Bronchial epithelial cell (primary cell): ENCODE measurements around the gene CHGA. TPM values are rescaled to one million over a fixed set of nuclear protein-coding genes. Genes with fewer than 3 reads are reported as not detected.

Source experiments
- DNase-seq: peaks from one replicate; pipeline ENCODE4 v3.0.0-alpha.2; 2010; ENCODE audit warnings: low read depth
- FAIRE-seq: peaks from 2 replicates; lab custom pipeline; 2011; peaks lifted over from hg19 to GRCh38; lab: Jason Lieb, UNC
- H3K27me3 ChIP-seq: 2 replicates; pipeline ENCODE4 v1.5.1; 2011; ENCODE audit warnings: low read length; ENCODE audit not compliant: control insufficient read depth, insufficient read depth
- H3K36me3 ChIP-seq: 2 replicates; pipeline ENCODE4 v1.5.1; 2011; ENCODE audit warnings: low read length; ENCODE audit not compliant: control insufficient read depth, insufficient read depth
- H3K4me3 ChIP-seq: 2 replicates; pipeline ENCODE4 v1.5.1; 2011; ENCODE audit warnings: mild to moderate bottlenecking, low read depth, low read length, control low read depth
- total RNA-seq: library from RNA; depleted of rRNA; stranded (reverse); fragments of >200 nt; gene quantifications from 2 replicates; pipeline ENCODE4 v1.2.1, GENCODE V29; 2014
- TF ChIP-seq, protein P1 (sequence below): IDR thresholded peaks from 2 replicates; pipeline ENCODE4 v1.5.1; 2011; ENCODE audit warnings: mild to moderate bottlenecking, moderate library complexity, low read length, control low read depth, inconsistent platforms; ENCODE audit not compliant: insufficient read depth, severe bottlenecking

The CHGA gene
- total RNA-seq, 1 donor from 2014 or later, result not detected

DNA sequence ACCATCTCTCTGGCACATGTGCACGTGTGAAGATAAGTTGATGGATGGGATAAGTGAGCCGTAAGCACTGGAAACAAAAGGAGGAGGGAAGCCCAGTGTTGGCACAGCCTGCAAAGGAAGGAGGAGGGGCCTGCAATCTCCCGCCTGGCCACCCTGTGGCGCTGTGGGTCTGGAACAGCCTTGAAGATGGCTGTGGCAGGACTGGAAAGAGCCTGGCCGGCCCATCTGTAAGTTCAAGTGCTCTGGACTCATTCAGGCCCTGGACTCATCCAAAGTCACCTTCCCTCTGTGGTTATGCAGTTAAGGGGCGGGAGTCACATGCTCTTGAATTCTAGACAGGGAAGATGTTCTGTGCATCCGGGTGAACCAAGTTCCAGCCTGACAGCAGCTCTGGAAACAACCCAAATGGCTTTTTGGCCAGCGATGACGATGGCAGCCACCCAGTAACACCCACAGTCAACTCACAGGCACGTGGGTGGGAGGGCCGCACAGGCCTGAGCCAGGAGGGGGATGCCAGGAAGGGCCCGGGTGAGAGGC lies 50.4 kb downstream of the CHGA start:
- TF ChIP-seq, protein P1, sequence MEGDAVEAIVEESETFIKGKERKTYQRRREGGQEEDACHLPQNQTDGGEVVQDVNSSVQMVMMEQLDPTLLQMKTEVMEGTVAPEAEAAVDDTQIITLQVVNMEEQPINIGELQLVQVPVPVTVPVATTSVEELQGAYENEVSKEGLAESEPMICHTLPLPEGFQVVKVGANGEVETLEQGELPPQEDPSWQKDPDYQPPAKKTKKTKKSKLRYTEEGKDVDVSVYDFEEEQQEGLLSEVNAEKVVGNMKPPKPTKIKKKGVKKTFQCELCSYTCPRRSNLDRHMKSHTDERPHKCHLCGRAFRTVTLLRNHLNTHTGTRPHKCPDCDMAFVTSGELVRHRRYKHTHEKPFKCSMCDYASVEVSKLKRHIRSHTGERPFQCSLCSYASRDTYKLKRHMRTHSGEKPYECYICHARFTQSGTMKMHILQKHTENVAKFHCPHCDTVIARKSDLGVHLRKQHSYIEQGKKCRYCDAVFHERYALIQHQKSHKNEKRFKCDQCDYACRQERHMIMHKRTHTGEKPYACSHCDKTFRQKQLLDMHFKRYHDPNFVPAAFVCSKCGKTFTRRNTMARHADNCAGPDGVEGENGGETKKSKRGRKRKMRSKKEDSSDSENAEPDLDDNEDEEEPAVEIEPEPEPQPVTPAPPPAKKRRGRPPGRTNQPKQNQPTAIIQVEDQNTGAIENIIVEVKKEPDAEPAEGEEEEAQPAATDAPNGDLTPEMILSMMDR, result peak; percentile 86
- DNase-seq, result peak; percentile 33
- no peak for FAIRE-seq
- Histone ChIP-seq H3K36me3 (peaks cover 3% of the 10 kb centered on the region), H3K4me3 (no peak overlapping the region), H3K27me3 (no peaks in the 10 kb centered on the region)

DNA sequence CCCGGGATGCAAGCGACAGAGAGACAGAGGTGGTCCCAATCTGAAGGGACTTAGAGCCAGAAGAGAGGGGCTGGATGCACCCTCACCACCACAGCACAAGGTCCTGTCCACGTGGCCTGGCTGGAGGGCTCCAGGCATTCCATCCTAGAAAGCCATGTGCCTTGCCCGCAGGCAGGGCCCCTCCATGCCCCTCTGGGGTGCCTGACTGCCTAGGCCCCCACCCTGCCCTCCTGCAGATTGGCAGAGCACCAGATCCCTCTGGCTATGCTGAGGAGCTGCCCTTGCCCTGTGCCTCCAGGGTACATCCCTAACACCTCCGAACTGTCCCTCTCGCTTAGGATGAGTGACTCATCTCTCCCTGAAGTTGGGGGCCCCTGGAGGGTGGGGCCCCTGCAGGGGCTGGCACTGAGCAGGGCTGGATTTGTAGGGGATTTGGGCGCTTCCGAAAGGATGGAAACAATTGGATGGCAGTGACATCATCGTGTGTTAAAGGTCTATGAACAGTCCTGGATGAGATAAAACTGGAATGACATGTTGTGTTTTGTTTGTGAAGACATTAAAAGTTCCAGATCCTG lies 50.9 kb downstream of the CHGA start:
- Histone ChIP-seq H3K36me3 (peaks cover 4% of the 10 kb centered on the region), H3K27me3 (no peaks in the 10 kb centered on the region), H3K4me3 (no peak overlapping the region)
- DNase-seq, result no peak
- TF ChIP-seq, protein P1, result no peak
- peak; percentile 32 for FAIRE-seq

DNA sequence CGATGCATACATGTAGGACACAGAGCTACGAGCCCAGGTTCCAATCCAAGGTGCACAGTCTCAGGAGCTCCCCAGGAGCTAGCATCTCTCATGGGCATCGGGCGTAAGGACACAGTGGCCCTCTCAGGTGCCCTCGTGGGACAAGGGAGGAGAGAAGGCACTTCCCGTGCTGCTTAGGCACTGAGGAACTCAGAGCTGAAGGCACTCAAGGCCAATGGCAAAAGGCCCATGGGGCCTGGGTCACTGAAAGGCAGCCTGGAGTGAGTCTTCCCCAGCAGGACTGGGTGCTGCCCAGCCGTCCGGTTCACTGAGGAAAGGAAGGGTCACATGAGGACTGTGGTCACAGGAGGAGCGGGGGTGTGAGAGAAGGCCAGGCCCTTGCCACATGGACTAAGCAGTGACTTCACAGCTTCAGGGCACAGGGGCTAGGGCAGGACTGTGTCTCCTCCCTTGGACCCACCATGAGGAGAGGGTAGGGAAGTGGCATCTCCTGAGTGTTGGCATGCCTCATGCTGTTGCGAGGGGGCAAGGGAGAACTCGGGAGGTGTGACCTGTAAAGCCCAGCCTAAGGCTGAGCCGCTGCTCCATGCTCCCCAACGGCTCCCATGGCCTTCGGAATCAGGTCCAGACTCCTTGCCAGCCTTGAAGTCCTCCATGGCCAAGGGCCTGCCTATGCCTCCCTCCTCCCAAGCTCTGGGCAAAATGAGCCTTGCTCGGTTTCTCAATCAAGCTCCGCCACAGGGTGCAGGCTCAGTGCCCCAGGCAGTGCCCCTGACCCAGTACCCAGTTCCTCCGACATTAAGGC lies 51.8 kb downstream of the CHGA start:
- no peak for FAIRE-seq
- Histone ChIP-seq H3K4me3 (no peak overlapping the region), H3K27me3 (no peaks in the 10 kb centered on the region), H3K36me3 (peaks cover 4% of the 10 kb centered on the region)
- TF ChIP-seq, protein P1, result no peak
- no peak for DNase-seq

DNA sequence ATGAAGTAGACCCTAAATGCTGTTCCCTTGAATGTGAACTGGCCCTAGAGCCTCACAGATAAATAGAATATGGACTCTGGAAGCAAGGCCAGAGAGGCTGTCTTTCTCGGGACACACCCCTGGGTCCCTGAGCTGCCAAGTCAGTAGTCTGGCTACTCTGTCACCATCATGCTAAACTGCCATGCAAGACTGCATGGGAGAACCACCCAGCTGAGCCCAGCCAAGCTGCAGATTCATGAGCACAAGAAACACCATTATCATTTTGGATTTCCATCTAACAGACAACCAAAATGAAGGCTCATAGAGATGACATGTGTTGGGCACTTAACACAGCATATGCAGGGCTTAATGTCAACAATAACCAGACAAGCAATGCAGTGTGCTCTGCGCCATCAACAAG lies 53.3 kb downstream of the CHGA start:
- TF ChIP-seq, protein P1, result no peak
- Histone ChIP-seq H3K27me3 (no peaks in the 10 kb centered on the region), H3K36me3 (peaks cover 6% of the 10 kb centered on the region), H3K4me3 (no peak overlapping the region)
- FAIRE-seq (no peak), DNase-seq (no peak)

DNA sequence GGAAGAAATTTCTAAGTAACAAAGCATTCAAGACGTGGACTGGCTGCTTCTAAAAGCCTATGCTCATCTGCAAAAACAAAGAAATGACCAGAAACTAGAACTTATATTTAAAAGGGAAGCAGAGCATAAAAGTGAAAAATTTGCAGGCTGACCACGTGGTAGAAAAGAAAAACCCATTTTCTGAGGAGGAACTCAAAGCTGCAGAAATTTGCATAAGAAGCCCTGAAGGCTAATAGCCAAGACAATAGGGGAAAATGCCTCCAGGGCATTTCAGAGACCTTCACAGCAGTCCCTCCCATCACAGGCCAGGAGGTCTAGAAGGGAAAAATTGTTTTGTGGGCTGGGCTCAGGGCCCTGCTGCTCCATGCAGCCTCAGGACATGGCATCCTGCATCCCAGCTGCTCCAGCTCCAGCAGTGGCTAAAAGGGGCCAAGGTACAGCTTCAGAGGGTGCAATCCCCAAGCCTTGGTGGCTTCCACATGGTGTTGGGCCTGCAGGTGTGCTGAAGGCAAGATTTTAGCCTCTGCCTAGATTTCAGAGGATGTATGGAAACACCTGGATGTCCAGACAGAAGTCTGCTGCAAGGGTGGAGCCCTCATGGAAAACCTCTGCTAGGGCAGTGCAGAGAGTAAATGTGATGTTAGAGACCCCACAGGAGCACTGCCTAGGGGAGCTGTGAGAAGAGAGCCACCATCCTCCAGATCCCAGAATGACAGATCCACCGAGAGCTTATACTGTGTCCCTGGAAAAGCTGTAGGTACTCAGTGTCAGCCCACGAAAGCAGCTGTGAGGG lies 55.5 kb downstream of the CHGA start:
- TF ChIP-seq, protein P1, result no peak
- no peak for FAIRE-seq
- H3K36me3 ChIP-seq, result peaks cover 11% of the 10 kb centered on the region
- no peak for DNase-seq
- H3K27me3 ChIP-seq, result no peaks in the 10 kb centered on the region
- no peak overlapping the region for H3K4me3 ChIP-seq
